ENCODE data around the gene PNKD. TPM values are rescaled to one million over a fixed set of nuclear protein-coding genes. Genes with fewer than 3 reads are reported as not detected.

PNKD gene
- total and polyA plus RNA-seq, 10 of the 15 experiments (the other 5 are each of a cell fraction or from before 2014, with no cell fraction given) = 27.2 to 106 (median 61.3) TPM

- Histone ChIP-seq H3K36me3 (ENCODE audit: control insufficient read depth in 2 of 2, insufficient read depth in 2 of 2, low read length in 1 of 2) (no peaks in the 10 kb centered on the region), H3K9ac (ENCODE audit: control insufficient read depth, insufficient read depth, low read length) (no peak overlapping the region), H3K27ac (ENCODE audit: control insufficient read depth, insufficient read depth) (no peak overlapping the region), H3K27me3 (replicated peaks in 1 of 2; ENCODE audit: control insufficient read depth in 2 of 2, insufficient read depth in 2 of 2, low read length in 1 of 2) (no peaks in the 10 kb centered on the region), H3K79me2 (ENCODE audit: control insufficient read depth, insufficient read depth, low read length) (no peaks in the 10 kb centered on the region), H3K9me3 (replicated peaks; ENCODE audit: control insufficient read depth, insufficient read depth, low read length) (no peaks in the 10 kb centered on the region; the same call in 2 of the 3 replicates), H2AFZ (ENCODE audit: control insufficient read depth, low read depth, low read length) (no peak overlapping the region), H3K4me1 (ENCODE audit: control insufficient read depth, insufficient read depth, low read length) (peaks cover 12% of the 10 kb centered on the region), H3K4me2 (ENCODE audit: control insufficient read depth, insufficient read depth) (no peak overlapping the region), H3K4me3 (no peak overlapping the region), H4K20me1 (ENCODE audit: control insufficient read depth, insufficient read depth) (no peaks in the 10 kb centered on the region)
- CTCF ChIA-PET = interaction anchor here (1.0 to 1.7 kb wide), 5 partner anchors 7 to 71 kb away, joined by 3 to 5 read pairs (median 3); partner anchors contain the start of gene CATIP
- DNase-seq (ENCODE audit: low read depth, low spot score) (no peak), ATAC-seq (no peak), FAIRE-seq (no peak)
- WGBS (ENCODE audit: insufficient coverage, insufficient replicate concordance, low lambda C conversion rate, missing lambda C conversion rate) = 82% methylated on average over 6 of the region's 6 CpGs
- intact Hi-C loops (cut with micrococcal nuclease; ENCODE audit: unreplicated experiment) (no loop called here), in situ Hi-C loops (cut with MboI) (no loop called here)
- RAD21 ChIA-PET (ENCODE audit: unreplicated experiment) = interaction anchor here (1.7 kb wide), 1 partner anchor 73 kb away, joined by 7 read pairs; no protein-coding TSS in a partner anchor
- SMC1A ChIA-PET (ENCODE audit: uncharacterized antibody, unreplicated experiment) = no interaction called here
- POLR2A ChIA-PET = no interaction called here
- BruUV-seq (replicated peaks) = no TSS peak
- TF ChIP-seq BHLHE40 (IDR thresholded peaks at IDR 0.05; ENCODE audit: borderline replicate concordance in 1 of 2, low read depth in 2 of 2, low read length in 1 of 2) (no peak), GABPA (IDR thresholded peaks at IDR 0.05; ENCODE audit: low read depth) (no peak), POLR2AphosphoS2 (IDR thresholded peaks at IDR 0.05; ENCODE audit: low read depth, low read length) (no peak), HDGF (IDR thresholded peaks at IDR 0.05) (no peak), NKRF (conservative IDR thresholded peaks at IDR 0.05) (no peak), TCF7 (IDR thresholded peaks at IDR 0.05; ENCODE audit: borderline replicate concordance) (no peak), CEBPB (IDR thresholded peaks at IDR 0.05; ENCODE audit: borderline replicate concordance in 1 of 2, low read depth in 2 of 2, low read length in 2 of 2) (no peak), CEBPZ (IDR thresholded peaks at IDR 0.05; ENCODE audit: low read depth, low read length) (no peak), NR2C1 (IDR thresholded peaks at IDR 0.05) (no peak), PAX5 (IDR thresholded peaks at IDR 0.05; ENCODE audit: borderline replicate concordance, low read depth, low read length) (no peak), TBL1XR1 (IDR thresholded peaks at IDR 0.05; ENCODE audit: low read depth, low read length) (no peak), MTA3 (IDR thresholded peaks at IDR 0.05; ENCODE audit: borderline replicate concordance, low read length) (no peak), MAX (IDR thresholded peaks at IDR 0.05; ENCODE audit: low read depth, low read length) (no peak), E2F8 (IDR thresholded peaks at IDR 0.05; ENCODE audit: low read depth, partially characterized antibody) (no peak), YY1 (IDR thresholded peaks at IDR 0.05; ENCODE audit: low read depth, low read length) (no peak), CBX5 (IDR thresholded peaks at IDR 0.05; ENCODE audit: low read depth) (no peak)
These were observed 93.9 kb downstream of the PNKD start for GRCh38 chr2:218364196-218364595.
